Renal cortex interstitium (tissue), 11 donors: ENCODE measurements around the gene AFF4. TPM values are rescaled to one million over a fixed set of nuclear protein-coding genes. Genes with fewer than 3 reads are reported as not detected.
"Not testable (repeated sequence)": the region's sequence is repeated elsewhere in the genome, so short reads cannot be mapped to it uniquely, and the experiment has no call there.

Experiments used
- DNase-seq, 11 donors: peaks; one replicate each; pipeline ENCODE4 v3.0.0-alpha.2; 2013; ENCODE audit warnings: low read depth in 9 of 11, low spot score in 4 of 11; ENCODE audit errors: extremely low read depth in 1 of 11
- polyA plus RNA-seq, 3 donors: library from polyadenylated mRNA; unstranded; fragments of 120-200 nt; gene quantifications; one replicate each; pipeline ENCODE4 v1.2.1, GENCODE V29; 2013; ENCODE audit not compliant: insufficient read length in 3 of 3

The AFF4 gene
- polyA plus RNA-seq, 3 donors: 57.0 to 75.3 (median 69.6) TPM

DNA sequence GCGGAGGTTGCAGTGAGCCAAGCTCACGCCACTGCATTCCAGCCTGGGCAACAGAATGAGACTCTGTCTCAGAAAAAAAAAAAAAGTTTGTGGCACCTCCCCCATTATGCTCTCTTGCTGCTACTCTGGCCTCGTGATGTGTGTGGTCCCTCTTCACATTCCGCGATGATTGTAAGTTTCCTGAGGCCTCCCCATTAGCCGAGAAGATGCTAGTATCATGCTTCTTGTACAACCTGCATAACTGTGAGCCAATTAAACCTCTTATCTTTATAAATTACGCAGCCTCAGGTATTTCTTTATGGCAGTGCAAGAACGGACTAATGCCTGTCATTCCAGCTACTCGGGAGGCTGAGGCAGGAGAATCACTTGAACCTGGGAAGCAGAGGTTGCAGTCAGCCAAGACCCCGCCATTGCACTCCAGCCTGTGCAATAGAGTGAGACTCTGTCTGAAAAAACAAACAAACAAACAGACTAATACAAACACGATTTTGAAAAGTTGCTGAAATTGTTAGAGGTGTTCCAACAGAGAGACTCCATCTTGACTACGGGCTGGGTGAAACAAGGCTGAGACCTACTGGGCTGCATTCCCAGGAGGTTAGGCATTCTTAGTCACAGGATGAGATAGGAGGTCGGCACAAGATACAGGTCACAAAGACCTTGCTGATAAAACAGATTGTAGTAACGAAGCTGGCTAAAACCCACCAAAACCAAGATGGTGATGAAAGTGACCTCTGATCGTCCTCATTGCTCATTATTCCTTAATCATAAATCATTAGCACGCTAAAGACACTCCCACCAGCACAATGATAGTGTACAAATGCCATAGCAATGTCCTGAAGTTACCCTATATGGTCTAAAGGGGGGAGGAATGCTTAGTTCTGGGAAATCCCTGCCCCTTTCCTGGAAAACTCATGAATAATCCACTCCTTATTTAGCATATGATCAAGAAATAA, 8.3 kb upstream of the AFF4 start:
- DNase-seq: no peak

DNA sequence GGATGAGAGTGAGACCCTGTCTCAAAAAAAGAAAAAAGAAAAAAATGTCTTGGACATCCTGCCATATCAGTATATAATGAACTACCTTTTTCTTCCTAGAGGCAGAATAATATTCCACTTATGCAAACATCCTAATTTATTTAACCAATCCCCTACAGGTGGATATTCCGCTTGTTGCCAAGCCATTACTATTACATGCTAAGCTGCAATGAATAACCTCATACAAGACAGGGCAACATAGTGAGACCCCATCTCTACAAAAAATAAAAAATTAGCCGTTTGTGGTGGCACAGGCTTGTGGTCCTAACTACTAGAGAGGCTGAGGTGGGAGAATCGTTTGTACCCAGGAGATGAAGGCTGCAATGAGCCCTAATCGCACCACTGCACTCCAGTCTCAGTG, 1.7 kb upstream of the AFF4 start:
- no peak for DNase-seq

DNA sequence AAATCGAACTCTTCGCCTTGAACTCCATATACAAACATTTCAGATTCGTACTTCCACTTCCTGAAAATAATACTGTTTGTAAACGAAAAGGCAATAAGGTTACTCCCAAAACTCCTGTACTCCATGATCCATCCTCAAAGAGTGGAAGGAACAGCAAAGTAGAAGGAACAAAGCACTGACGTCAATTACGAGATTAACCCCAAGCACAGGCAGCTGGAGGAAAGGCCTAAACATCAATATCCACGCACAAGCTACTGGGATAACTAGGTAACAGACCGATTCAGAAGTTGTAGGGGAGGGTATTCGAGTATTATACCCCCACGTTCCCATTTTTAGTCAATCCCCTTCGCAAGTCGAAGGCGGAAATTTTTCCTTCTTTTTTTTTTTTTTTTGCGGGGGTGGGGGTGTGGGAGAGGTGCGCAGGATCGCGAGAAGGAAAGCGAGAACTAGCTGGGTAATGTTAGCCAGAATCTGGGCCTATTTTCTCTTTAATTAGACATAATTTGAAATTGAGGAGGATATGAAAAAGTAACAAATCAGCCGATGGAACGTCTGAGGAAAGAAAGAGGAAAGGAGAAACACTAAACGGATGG, 909 bp downstream of the AFF4 start:
- peak in 10 of 11 donors; percentile 49 to 81 (median 72) for DNase-seq

DNA sequence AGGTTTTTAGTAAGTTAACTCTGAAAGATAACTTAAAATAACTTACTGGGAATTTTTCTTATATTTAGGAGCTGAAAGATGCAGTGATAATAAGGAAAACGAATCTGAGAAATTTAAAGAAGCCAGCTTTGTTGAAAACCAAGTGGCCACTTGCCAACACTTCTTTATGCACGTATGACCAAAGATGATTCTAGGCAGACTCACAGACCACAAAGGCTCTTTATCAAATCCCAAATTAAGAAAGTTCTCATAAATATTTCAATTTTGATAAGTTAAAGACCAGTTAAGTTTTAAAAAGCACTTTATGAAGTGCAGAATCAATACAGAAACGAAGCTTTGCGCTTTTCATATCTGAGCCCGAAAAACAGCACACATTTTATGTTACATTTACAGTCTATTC, 1.5 kb downstream of the AFF4 start:
- DNase-seq: peak in 5 of 11 donors; percentile 27 to 51 (median 33)

DNA sequence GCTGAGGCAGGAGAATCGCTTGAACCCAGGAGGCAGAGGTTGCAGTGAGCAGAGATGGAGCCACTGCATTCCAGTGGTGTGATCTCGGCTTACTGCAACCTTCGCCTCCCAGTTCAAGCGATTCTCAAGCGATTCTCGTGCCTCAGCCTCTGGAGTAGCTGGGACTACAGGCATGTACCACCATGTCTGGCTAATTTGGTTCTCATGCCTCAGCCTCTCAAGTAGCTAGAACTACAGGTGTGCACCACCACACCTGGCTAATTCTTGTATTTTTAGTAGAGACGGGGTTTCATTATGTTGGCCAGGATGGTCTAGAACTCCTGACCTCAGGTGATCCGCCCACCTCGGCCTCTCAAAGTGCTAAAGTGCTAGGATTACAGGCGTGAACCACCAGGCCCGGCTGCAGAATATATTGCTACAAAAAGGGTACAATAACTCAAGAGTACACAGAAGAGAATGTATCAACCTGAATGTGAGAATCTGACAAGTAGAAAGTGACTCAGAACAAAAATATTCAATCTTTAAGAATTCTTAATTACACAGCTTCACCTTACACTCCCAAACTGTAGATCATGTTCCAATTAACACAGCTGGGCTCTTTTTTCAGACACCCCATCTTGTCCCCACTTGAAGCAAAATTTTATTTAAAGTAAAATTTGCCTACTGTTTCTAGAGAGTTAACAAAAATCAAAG, 2.2 kb downstream of the AFF4 start:
- DNase-seq: peak in 1 of 11 donors; percentile 19

DNA sequence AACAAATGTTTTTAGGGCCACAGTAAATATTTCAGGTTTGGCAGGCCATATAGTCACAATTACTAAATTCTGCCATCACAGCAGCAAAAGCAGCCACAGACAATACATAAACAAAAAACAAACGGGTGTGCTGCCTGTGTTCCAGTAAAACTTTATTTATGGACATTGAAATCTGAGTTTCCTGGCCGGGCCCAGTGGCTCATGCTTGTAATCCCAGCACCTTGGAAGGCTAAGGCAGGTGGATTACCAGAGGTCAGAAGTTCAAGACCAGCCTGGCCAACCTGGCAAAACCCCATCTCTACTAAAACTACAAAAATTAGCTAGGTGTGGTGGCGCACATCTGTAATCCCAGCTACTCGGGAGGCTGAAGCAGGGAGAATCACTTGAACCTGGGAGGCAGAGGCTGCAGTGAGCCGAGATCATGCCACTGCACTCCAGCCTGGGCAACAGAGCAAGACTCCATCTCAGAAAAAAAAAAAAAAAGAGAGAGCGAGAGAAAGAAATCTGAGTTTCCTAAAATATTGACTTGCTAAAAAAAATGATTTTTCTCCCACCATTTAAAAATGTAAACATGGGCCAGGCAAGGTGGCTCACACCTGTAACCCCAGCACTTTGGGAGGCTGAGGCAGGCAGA, 7.2 kb downstream of the AFF4 start:
- DNase-seq: not testable (repeated sequence)

DNA sequence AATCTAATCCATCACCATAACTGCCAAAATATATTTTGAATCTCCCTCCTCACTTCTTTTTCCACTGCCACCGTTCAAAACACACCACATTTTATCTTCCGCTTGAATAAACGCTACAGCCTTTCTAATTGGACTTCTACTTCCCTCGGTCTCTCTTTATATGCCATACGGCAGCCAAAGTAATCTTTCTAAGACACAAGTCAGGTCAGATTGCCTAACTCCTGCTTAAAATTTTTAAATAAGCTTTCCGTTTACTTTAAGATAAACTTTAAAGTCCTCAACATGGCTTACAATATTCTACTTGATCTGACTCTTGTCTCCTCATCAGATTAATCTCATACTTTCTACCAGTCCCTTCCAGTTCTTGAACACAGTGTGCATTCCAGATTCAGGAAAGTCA, 9.7 kb downstream of the AFF4 start:
- DNase-seq: no peak

DNA sequence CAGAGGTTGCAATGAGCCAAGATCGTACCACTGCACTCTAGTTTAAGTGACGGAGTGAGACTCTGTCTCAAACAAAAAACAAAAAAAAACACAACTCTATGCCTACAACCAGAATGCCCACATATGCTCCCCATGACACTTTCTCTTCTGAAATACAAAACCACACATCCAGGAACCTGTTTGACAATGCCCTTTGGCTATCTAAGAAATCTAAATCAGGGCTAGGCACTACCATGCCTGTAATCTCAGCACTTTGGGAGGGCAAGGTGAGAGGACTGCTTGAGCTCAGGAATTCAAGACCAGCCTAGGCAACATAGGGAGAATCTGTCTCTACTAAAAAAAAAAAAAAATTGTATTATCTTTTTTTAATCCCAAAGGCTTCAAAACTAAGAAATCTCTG, 10.6 kb downstream of the AFF4 start:
- no peak for DNase-seq

DNA sequence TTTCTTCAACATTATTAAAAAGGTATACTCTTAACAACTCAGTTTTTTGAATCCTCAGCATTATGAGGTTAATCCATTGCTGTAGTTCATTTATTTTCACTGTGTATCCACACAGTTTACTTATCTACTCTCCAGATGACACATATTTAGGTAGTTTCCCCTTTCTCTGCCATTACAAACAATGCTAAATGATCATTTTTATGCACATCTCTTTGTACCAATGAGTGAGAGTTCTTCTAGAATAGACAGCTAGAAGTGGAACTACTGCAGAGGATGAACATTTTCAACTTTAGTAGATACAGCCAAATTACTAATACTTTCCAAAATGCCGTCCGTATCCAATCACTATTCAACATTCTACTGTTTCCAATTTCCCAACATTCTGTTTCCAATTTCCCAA, 11.5 kb downstream of the AFF4 start:
- no peak for DNase-seq

DNA sequence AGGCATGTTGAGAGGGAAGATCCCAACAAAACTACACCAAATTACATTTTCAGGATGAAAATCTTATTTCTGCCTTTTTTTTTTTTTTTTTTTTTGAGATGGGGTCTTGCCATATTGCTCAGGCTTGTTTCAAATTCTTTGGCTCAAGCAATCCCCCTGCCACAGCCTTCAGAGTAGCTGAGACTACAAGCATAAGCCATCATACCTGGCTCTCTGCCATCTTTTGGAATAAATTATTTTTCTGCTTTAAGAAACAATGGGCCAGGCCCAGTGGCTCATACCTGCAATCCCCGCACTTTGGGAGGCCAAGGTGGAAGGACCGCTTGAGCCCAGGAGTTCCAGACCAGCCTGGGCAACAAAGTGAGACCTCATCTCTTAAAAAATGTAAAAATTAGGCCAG, 14.3 kb downstream of the AFF4 start:
- no peak for DNase-seq

DNA sequence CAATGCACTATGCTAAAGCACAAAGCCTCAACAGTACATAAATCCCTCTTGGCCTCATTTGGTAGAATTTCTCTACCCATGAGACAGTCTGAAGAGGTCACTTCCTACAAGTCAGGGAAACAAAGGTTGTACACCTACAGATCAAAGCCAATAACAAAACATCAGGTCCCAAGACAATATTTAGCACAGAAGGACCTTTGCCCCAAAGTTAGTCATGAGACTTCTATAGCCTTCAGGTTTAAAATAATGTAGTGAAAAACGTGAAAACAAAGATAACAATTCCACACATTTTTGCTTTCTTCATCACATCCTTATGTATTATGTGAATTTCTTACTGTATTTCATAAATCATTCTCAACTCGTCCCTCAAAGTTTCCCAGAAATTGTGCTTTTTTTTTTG, 15.8 kb downstream of the AFF4 start:
- DNase-seq: no peak

DNA sequence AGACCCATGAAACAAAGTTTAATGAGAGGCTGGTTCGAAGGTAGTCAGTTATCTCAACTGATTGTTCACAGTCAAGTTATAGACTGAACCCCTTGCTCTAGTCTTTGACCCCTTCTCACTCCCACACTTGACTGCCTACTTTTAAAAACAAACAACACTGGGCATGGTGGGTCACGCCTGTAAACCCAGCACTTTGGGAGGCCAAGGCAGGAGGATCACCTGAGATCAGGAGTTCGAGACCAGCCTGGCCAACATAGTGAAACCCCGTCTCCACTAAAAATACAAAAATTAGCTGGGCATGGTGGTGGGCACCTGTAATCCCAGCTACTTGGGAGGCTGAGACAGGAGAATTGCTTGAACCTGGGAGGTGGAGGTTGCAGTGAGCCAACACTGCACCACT, 18.1 kb downstream of the AFF4 start:
- not testable (repeated sequence) for DNase-seq

DNA sequence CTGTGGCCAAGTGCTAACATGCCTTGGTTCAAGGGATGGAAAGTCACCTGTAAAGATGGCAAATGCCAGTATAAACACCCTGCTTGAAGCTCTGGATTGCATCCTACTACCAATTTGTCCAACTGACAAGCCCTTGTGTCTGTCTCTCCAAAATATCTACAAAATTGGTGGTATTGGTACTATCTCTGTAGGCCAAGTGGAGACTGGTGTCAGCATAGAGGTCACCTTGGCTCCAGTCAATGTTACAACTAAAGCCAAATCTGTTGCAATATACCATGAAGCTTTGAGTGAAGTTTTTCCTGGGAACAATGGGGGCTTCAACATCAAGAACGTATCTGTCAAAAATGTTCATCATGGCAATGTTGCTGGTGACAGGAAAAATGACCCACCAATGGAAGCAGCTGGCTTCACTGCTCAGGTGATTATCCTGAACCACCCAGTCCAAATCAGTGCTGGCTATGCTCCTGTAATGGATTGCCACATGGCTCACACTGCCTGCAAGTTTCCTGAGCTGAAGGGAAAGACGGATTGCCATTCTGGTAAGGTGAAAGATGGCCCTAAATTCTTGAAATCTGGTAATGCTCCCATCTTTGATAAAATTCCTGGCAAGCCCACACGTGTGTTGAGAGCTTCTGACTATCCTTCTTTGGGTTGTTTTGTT, 19.9 kb downstream of the AFF4 start:
- no peak for DNase-seq

DNA sequence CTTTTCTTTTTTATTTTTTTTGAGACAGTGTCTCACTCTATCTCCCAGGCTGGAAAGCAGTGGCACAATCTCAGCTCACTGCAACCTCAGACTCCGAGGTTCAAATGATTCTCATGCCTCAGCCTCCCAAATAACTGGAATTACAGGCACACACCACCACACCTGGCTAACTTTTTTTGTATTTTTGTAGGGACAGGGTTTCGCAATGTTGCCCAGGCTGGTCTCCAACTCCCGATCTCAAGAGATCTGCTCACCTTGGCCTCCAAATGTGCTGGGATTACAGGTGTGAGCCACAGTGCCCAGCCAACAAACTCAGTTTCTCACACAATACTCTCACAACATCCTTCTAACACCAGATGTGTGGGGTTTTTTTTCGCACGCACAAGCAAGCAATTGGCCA, 22.1 kb downstream of the AFF4 start:
- DNase-seq: no peak

DNA sequence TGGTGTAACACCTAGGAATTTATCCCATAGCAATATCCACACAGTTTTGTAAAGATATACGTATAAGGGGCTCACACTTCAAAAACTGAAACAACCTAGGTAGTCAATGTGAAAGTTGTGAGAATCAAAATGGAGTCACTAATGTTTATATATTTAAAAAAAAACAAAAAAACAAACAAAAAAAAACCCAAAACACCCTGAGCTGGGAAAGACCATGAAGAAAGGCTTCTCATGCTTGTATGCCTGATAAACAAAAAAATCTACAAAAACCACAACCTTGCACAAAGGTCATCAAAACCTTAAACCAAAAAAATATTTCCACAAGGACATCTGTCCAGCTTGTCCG, 35.4 kb downstream of the AFF4 start:
- DNase-seq: no peak

DNA sequence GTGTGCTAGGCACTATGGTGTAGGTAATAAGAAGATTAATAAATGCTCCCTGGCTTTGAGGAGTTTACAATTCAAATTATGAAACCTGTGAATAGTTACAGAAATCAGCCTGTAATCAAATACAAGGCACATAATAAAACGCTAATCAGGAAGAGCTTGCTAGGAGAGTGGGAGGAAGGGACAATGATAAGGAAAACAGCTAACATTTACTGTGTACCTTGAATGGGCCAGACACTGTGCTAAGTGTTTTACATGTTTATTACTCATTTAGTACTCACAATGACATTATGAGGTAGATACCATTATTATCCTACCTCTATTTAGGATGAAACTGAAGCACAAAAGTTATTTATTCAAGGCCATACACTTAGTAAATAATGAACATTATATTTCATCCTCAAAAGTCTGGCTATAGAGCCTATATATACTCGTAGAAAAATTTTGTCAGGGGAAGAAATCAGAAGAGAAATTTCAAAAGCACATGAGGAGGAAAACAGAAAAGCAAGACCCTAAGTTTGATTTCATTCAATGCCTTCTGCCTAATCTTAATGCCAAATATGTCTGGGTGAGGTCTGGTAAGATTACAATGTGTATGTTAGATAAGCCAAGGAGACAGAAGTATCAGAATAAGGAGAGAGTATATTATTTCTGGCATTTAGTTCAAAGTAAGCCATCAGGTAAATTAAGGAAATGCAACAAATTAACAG, 35.9 kb downstream of the AFF4 start:
- DNase-seq: no peak

DNA sequence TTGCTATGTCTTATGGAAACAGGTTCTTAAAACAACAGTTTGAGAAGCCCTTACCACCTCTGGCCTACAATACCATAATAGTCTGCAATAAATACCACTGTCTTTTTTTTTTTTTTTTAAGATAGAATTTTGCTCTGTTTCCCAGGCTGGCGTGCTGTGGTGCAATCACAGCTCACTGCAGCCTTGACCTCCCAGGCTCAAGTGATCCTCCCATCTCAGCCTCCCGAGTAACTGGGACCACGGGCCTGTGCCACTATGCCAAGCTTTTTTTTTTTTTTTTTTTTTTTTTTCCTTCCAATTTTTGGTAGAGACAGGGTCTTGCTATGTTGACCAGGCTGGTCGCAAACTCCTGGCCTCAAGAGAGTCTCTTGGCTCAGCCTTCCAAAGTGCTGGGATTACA, 37.0 kb downstream of the AFF4 start:
- no peak for DNase-seq

DNA sequence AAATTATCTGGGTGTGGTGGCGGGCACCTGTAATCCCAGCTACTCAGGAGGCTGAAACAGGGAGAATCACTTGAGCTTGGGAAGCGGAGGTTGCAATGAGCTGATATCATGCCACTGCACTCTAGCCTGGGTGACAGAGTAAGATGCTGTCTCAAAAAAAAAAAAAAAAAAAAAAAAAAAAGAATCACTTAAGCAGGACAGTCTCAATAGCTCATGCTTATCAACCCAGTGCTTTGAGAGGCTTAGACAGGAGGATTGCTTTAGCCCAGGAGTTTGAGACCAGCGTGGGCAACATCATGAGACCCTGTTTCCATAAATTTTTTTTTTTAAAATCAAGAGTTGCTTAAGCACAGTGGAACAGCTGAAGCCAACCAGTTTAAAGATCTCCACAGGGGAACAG, 47.3 kb downstream of the AFF4 start:
- DNase-seq: no peak

DNA sequence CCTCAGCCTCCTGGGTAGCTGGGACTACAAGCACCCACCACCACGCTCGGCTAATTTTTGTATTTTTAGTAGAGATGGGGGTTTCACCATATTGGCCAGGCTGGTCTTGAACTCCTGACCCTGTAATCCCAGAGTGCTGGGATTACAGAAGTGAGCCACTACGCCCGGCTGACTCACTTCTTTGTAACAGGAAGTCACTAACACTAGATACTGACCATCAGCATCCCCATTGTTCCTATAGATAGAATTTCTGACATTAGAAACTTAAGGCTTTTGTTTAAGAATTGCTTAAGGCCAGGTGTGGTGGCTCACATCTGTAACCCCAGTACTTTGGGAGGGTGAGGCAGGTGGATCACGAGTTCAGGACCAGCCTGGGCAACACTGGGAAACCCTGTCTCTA, 47.8 kb downstream of the AFF4 start:
- no peak for DNase-seq
